GM12878 (cell line): Measurements from ENCODE around the gene RBM15. TPM values are rescaled to one million over a fixed set of nuclear protein-coding genes. Genes with fewer than 3 reads are reported as not detected.

Source experiments
- ATAC-seq: fragments of 200-7000 bp; cut with Tn5 transposase; 3 replicates; pipeline ENCODE4 v1.9.1; 2020; ENCODE audit warnings: mild to moderate bottlenecking, moderate library complexity
- BruUV-seq: library from RNA; stranded (reverse); fragments of 400-500 nt; replicated peaks from 2 replicates; lab custom pipeline; 2021; lab: Mats Ljungman, UMichigan
- CTCF ChIA-PET: fragments of 300-600 bp; sonication (Branson Sonifier 250); formaldehyde crosslinking; extraction: SDS; loops from one replicate; lab custom pipeline; 2021; ENCODE audit warnings: inconsistent platforms; lab: Yijun Ruan, JAX
- POLR2A ChIA-PET: fragments of 350-600 bp; formaldehyde crosslinking; extraction: SDS; loops from one replicate; lab custom pipeline; 2021; ENCODE audit warnings: inconsistent platforms; lab: Charles Lee
- RAD21 ChIA-PET: fragments of 300-600 bp; sonication (Branson Sonifier 250); formaldehyde crosslinking; loops from one replicate; lab custom pipeline; 2023; ENCODE audit warnings: antibody characterized with exemption; ENCODE audit not compliant: unreplicated experiment; lab: Charles Lee
- SMC1A ChIA-PET: fragments of 300-600 bp; sonication (Branson Sonifier 250); formaldehyde crosslinking; loops from one replicate; lab custom pipeline; 2023; ENCODE audit not compliant: unreplicated experiment, uncharacterized antibody; lab: Charles Lee
- DNase-seq: peaks from one replicate; pipeline ENCODE4 v3.0.0-alpha.2; 2011; ENCODE audit warnings: low read depth, low spot score
- FAIRE-seq: peaks from 3 replicates; lab custom pipeline; 2011; peaks lifted over from hg19 to GRCh38; lab: Jason Lieb, UNC
- H2AFZ ChIP-seq: 2 replicates; pipeline ENCODE4 v1.6.0; 2011; ENCODE audit warnings: low read depth, low read length, control low read depth; ENCODE audit not compliant: control insufficient read depth
- H3K27ac ChIP-seq: 2 replicates; pipeline ENCODE4 v1.5.1; 2011; ENCODE audit warnings: control low read depth; ENCODE audit not compliant: control insufficient read depth, insufficient read depth
- H3K27me3 ChIP-seq, 2 experiments: replicated peaks in 1 of 2; 2 replicates each; pipeline versions ENCODE4 v1.6.0 to v1.6.1; 2011; ENCODE audit warnings: low read length in 1 of 2; ENCODE audit not compliant: control insufficient read depth in 2 of 2, insufficient read depth in 2 of 2
- H3K36me3 ChIP-seq, 2 experiments: 2 replicates each; pipeline ENCODE4 v1.5.1; 2011; ENCODE audit warnings: low read length in 1 of 2; ENCODE audit not compliant: control insufficient read depth in 2 of 2, insufficient read depth in 2 of 2
- H3K4me1 ChIP-seq: 2 replicates; pipeline ENCODE4 v1.6.1; 2011; ENCODE audit warnings: mild to moderate bottlenecking, low read length, moderate library complexity, mixed read lengths; ENCODE audit not compliant: control insufficient read depth, insufficient read depth
- H3K4me2 ChIP-seq: 2 replicates; pipeline ENCODE4 v1.6.0; 2011; ENCODE audit warnings: control low read depth; ENCODE audit not compliant: control insufficient read depth, insufficient read depth
- H3K4me3 ChIP-seq: fragments of 200-600 bp; sonication (generic); 2 replicates; pipeline ENCODE4 v1.5.1; 2016
- H3K79me2 ChIP-seq: 2 replicates; pipeline ENCODE4 v1.6.0; 2011; ENCODE audit warnings: low read length; ENCODE audit not compliant: control insufficient read depth, insufficient read depth
- H3K9ac ChIP-seq: 2 replicates; pipeline ENCODE4 v1.8.0; 2011; ENCODE audit warnings: low read length, control low read depth, mixed read lengths; ENCODE audit not compliant: control insufficient read depth, insufficient read depth
- H3K9me3 ChIP-seq: replicated peaks from 3 replicates; pipeline ENCODE4 v1.5.1; 2011; ENCODE audit warnings: mild to moderate bottlenecking, low read length; ENCODE audit not compliant: control insufficient read depth, insufficient read depth
- H4K20me1 ChIP-seq: 2 replicates; pipeline ENCODE4 v1.6.0; 2011; ENCODE audit not compliant: control insufficient read depth, insufficient read depth
- BHLHE40 ChIP-seq, 2 experiments: fragments of 450-650 bp in 1 of 2; IDR thresholded peaks; 2 replicates each; pipeline ENCODE4 v1.6.1; 2011 to 2017; ENCODE audit warnings: low read depth in 2 of 2, borderline replicate concordance in 1 of 2, improper control_type of control experiment in 1 of 2, low read length in 1 of 2, mild to moderate bottlenecking in 1 of 2
- CREB1 ChIP-seq: IDR thresholded peaks from 2 replicates; pipeline ENCODE4 v1.6.1; 2012; ENCODE audit warnings: low read depth, mild to moderate bottlenecking, inconsistent platforms
- IKZF1 ChIP-seq: fragments of 450-650 bp; conservative IDR thresholded peaks from 2 replicates; pipeline ENCODE4 v1.6.1; 2017; ENCODE audit warnings: antibody characterized with exemption, mild to moderate bottlenecking
- MEF2A ChIP-seq: IDR thresholded peaks from 2 replicates; pipeline ENCODE4 v1.6.1; 2011; ENCODE audit warnings: low read depth, mild to moderate bottlenecking, low read length, moderate library complexity; ENCODE audit not compliant: insufficient read depth
- RFX5 ChIP-seq: IDR thresholded peaks from 2 replicates; pipeline ENCODE4 v1.6.1; 2011; ENCODE audit warnings: low read depth, low read length, improper control_type of control experiment
- SREBF2 ChIP-seq: IDR thresholded peaks from 2 replicates; pipeline ENCODE4 v1.6.1; 2012; ENCODE audit warnings: mild to moderate bottlenecking, low read length
- TAF1 ChIP-seq: IDR thresholded peaks from 2 replicates; pipeline ENCODE4 v1.6.1; 2011; ENCODE audit warnings: mild to moderate bottlenecking, low read depth, low read length, borderline replicate concordance
- TCF7 ChIP-seq: IDR thresholded peaks from 2 replicates; pipeline ENCODE4 v1.6.1; 2014; ENCODE audit warnings: antibody characterized with exemption, borderline replicate concordance
- WGBS: methylation state at CpG from one replicate; pipeline ENCODE4 v1.1.6; 2016; ENCODE audit warnings: low lambda C conversion rate; ENCODE audit not compliant: insufficient replicate concordance, insufficient coverage; ENCODE audit errors: missing lambda C conversion rate; 5-methylcytosine and 5-hydroxymethylcytosine counted together
- in situ Hi-C: fragments of 300-500 bp; cut with MboI; formaldehyde crosslinking; loops from 9 replicates; pipeline ENCODE4 v1.14.3; 2018; ENCODE audit warnings: mixed read lengths
- intact Hi-C: fragments of 100-400 bp; cut with micrococcal nuclease; formaldehyde crosslinking; loops from one replicate; pipeline ENCODE4 v1.14.2; 2022; ENCODE audit not compliant: unreplicated experiment
- polyA plus RNA-seq, 11 experiments: library from polyadenylated mRNA; depleted of rRNA in 4 of 11; unstranded in 6 of 11; stranded (reverse) in 5 of 11; fragments of >200 nt; fragmentation: Nextera tagmentation in 4 of 11; fragmentation: Illumina TruSeq in 1 of 11; extraction: Ambion mirVana in 4 of 11; extraction: Trizol in 1 of 11; gene quantifications; 1 replicate in 1 of 11; 2 replicates in 10 of 11; pipeline versions ENCODE4 v1.2.1 to v1.2.3, GENCODE V29; 2011 to 2016; ENCODE audit warnings: inconsistent platforms in 2 of 11, missing spikeins in 2 of 11, low read depth in 1 of 11
- total RNA-seq, 4 experiments: library from RNA; depleted of rRNA in 3 of 4; stranded (reverse); fragments of >200 nt in 3 of 4; fragmentation: Illumina TruSeq in 1 of 4; extraction: Trizol in 1 of 4; gene quantifications; 2 replicates each; pipeline versions ENCODE4 v1.2.1 to v1.2.3, GENCODE V29; 2013 to 2021
- TF ChIP-seq, protein P1 (sequence below): fragments of 450-650 bp; IDR thresholded peaks from 2 replicates; pipeline ENCODE4 v1.6.1; 2014; ENCODE audit warnings: mild to moderate bottlenecking

The RBM15 gene
- total and polyA plus RNA-seq, 10 of the 15 experiments (the other 5 are each of a cell fraction or from before 2014, with no cell fraction given): 3.1 to 63.2 (median 26.7) TPM

DNA sequence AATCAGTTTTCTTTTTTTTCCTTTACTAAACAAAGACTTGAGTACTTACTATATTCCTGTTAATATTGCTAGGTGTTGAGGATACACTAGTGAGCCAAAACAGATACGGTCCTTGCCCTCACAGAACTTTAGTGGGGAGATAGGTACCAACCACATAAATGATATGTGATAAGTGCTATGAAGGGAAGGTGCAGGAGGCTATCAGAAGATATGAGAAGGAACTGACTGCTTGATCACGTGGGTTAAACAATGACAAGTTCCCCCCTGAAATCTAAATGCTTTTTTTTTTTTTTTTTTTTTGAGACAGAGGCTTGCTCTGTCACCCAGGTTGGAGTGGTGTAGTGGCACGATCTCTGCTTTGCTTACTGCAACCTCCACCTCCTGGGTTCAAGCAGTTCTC, 25.0 kb downstream of the RBM15 start:
- TF ChIP-seq IKZF1 (no peak), CREB1 (no peak), RFX5 (no peak), TCF7 (no peak), MEF2A (no peak), BHLHE40 (IDR thresholded peaks at IDR 0.05; ENCODE audit: borderline replicate concordance in 1 of 2, low read depth in 2 of 2, low read length in 1 of 2) (no peak), SREBF2 (no peak), TAF1 (no peak)
- TF ChIP-seq, protein P1, sequence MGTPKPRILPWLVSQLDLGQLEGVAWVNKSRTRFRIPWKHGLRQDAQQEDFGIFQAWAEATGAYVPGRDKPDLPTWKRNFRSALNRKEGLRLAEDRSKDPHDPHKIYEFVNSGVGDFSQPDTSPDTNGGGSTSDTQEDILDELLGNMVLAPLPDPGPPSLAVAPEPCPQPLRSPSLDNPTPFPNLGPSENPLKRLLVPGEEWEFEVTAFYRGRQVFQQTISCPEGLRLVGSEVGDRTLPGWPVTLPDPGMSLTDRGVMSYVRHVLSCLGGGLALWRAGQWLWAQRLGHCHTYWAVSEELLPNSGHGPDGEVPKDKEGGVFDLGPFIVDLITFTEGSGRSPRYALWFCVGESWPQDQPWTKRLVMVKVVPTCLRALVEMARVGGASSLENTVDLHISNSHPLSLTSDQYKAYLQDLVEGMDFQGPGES: no peak
- no TSS peak for BruUV-seq
- Histone ChIP-seq H3K9me3 (no peaks in the 10 kb centered on the region; the same call in 2 of the 3 replicates), H3K27ac (no peak overlapping the region), H3K4me3 (no peak overlapping the region), H3K9ac (no peak overlapping the region), H3K4me2 (no peak overlapping the region), H3K27me3 (no peaks in the 10 kb centered on the region), H4K20me1 (no peaks in the 10 kb centered on the region), H2AFZ (no peak overlapping the region), H3K79me2 (peaks cover 17% of the 10 kb centered on the region), H3K36me3 (peaks cover 0 to 14% of the 10 kb centered on the region in 2 experiments; a peak in 3 of 4 replicates), H3K4me1 (no peaks in the 10 kb centered on the region)
- intact Hi-C loops: loop anchor here (2.0 kb wide), 1 partner anchor 21 kb away; no protein-coding TSS in a partner anchor
- RAD21 ChIA-PET: no interaction called here
- CTCF ChIA-PET: no interaction called here
- in situ Hi-C loops: no loop called here
- POLR2A ChIA-PET: interaction anchor here (0.7 to 1.3 kb wide), 3 partner anchors 20 to 26 kb away, joined by 3 read pairs; no protein-coding TSS in a partner anchor
- ATAC-seq (no peak), DNase-seq (no peak), FAIRE-seq (peak; percentile 54)
- SMC1A ChIA-PET: interaction anchor here (0.8 kb wide), 1 partner anchor 14 kb away, joined by 3 read pairs; no protein-coding TSS in a partner anchor
- 98% methylated on average over 3 of the region's 3 CpGs for WGBS
